Measurements from ENCODE around the gene AMN.

AMN gene

DNA sequence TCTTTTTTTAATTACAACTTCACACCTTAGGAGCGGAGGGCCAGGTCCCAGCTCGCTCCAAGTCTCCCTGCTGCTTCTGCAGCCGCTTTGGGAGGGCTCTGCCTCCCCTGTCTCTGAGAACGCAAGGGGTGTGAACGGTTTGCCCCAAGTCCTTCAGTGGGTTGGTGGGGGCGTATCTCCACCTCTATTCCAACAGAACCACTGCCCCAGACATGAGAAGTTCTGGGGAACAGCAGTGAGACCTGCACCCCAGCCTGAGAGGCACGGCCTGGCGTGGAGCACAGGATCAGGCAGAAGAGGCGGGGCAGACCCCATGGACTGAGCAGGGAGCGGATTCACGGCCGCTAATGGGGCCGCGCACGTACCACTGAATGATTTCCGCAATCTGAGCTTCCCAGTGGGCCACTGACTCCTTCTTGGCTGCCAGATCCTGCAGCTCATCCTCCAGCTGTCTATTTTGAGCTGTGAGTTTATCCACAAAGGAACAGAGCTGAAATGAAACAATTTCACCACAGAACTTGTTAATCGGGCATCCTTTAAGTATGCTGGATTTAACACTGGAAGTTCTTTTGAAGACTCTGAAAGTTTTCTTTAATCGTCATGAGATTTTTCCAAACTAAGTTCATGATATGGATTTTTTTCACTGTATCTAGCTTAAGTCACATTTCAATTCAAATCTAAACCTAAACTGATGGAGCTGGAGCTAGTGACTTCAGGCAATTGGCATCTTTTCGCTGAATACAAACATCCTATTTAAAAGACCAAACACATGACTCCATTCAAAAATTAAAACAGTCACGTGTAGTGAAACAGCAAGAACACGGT is 44.4 kb downstream of the AMN start:
- DNase-seq (ENCODE audit: low read depth) = no peak

DNA sequence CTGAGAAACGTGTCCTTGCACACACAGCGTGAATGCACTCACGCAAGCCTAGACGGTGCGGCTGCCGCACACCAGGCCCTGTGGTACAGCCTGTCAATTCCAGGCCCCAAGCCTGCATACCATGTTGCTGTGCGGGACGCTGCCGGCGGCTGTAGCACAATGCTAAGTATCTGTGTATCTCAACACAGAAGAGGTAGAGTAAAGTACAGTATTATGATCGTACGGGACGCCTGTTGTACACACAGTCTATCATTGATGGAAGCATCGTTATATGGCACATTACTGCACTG is 45.0 kb downstream of the AMN start:
- no peak for DNase-seq (ENCODE audit: low read depth)

DNA sequence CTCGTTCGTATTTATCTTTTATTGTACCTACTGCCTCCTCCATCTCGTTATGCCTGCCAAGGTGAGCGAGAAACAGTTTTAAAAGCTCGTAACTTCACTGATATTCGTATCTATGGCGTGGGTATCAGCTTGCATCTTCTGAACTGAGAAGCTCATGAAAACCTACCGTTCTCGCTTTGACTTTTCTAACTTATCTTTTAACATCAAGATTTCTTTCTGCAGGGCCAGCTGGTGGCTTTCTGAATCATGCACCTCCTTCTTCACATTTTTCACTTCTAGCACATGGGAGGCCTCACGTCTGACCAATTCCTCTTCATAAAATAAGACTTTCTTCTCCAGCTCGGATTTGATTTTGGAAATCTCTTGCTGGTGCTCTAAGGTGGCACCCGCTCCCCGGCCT is 45.8 kb downstream of the AMN start:
- DNase-seq (ENCODE audit: low read depth) = no peak

DNA sequence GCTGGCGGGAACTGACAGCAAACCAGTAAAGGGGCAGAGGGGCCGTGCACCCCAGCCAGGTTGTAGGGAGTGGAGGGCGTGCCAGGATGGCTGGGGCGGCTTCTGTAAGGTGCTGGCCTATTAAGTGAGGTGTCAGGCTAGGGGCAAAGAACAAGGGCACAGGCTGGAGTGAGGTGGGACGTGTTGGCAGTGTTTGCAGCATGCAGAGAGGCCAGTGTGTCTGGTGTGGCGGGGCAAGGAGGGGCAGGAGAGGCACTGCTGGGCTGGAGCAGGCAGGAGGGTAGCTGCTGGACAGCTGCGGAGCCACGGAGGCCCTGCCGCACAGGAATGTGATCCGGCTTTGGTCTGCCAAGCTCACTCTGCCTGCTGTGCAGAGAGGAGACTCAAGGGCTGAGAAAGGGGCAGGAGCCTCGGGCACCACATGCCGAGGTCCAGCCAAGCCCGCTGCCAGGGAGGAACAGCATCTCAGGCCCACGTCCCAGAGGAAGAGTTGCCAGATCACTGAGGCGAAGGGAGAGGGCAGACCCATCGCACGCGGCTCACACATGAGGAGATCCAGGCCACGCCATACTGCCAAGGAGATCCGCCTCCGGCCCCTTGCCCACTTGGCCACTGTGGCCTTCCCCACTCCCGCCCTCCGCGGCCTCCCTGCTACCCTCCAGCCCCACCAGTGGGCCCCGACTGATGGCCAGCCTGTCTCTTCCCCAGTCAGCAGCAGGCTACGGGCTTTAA is 46.8 kb downstream of the AMN start:
- DNase-seq (ENCODE audit: low read depth) = no peak

DNA sequence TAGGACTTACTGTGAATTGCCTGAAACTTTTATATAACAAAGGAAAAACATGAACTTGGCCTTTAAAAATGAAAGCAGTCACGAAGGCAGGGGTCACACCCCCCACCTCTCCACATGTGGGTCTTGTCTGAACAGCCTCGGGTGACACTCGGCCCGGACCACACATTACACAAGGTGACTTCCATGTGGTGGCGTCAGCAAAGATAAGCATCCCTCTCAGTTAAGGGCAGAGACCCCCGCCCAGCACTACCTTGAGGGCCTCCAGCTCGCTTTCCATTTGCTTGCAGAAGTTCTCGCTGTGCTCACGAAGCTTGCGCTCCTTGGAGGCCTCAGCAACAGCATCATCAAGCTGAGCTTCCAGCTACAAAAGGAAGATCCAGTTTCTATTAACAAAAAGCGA is 47.4 kb downstream of the AMN start:
- no peak for DNase-seq (ENCODE audit: low read depth)

DNA sequence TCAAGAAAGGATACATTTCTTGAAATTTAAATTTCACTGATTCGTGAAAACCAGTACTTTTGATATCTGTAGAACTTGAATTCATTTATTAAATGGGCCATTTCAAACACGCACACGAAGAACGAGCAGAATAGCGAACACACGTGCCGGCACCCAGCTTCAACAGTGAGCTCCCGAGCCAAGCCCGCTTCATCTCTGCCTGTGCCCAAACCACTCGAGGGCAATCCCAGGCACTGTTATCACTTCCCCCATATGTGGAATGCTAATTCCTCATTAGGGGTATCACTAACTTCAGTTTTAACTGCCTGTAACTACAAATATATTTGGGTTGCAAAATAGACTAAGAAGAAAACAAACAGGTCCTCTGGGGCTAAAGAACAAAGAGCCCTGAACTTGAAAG is 48.0 kb downstream of the AMN start:
- DNase-seq (ENCODE audit: low read depth) = no peak

DNA sequence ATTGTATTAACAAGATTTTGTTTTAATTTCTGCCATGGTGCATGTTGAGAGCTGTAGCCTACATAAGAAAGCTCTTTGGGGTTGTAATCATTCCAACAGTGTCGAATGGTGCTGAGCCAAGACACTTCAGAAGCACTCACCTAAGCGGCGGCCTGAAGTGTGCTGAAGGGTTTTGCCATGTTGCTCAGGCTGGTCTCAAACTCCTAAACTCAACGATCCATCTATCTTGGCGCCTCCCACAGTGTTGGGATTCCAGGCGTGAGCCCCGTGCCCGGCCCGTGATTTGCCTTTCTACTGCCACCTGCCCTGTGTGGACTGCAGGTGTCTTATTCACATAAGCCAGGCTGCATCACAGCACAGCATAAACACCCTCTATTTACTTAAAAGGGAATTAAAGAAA is 48.9 kb downstream of the AMN start:
- DNase-seq (ENCODE audit: low read depth) = no peak

DNA sequence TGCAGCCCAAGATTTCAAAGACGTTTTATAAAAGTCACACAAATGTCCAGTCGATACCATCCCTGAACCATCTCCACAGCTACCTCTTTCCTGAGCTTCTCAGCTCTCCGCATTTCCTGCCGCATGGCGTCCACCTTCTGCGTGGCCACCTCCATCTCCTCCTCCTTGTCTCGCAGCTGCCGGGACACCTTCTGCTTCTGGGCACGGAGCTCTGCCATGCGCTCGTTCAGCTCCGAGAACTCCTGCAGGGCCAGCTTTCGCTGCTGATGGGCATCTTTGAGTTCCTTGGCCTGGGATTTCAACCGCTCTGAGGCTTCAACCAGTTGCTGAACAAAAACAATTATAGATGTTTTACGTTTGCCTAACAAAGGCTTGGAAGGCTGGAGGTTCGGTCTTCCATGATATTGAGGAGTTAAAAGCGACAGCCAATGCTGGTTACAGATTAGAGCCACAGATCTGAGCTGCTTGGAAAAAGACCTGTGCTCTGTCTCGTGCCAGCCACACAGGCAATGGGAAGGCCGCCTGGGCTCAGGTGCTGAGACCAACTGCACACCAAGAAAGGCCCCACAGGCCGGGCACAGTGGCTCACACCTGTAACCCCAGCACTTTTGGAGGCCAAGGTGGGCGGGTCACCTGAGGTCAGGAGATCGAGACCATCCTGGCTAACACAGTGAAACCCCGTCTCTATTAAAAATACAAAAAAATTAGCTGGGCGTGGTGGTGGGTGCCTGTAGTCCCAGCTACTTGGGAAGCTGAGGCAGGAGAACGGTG is 49.6 kb downstream of the AMN start:
- DNase-seq (ENCODE audit: low read depth) = no peak

DNA sequence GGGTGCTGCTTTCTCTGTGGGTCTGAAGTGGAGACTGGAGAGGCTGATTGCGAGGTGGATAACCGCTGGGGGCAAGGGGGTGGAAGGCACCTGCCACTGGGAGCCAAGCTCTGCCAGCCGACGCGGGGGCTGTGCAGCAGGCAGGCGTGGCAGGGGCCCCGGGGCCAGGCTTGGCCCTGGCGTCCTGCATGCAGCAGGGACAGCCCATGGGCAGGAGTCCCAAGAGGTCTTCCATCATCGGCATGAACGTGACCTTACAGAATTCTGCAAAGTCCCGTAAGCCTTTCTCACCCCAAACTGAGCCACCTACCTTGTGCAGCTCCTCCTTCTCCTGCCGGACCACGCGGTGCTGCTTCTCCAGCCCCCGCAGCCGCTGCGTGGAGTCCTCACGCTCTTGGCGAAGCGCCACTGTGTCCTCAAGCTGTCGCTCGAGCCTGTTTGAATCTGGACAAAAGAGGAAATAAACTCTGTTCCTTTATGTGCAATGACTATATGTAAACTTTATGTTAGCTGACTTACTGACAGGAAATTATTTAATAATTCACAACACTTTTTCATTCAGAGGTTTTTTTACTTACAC is 51.3 kb downstream of the AMN start:
- DNase-seq (ENCODE audit: low read depth) = no peak

DNA sequence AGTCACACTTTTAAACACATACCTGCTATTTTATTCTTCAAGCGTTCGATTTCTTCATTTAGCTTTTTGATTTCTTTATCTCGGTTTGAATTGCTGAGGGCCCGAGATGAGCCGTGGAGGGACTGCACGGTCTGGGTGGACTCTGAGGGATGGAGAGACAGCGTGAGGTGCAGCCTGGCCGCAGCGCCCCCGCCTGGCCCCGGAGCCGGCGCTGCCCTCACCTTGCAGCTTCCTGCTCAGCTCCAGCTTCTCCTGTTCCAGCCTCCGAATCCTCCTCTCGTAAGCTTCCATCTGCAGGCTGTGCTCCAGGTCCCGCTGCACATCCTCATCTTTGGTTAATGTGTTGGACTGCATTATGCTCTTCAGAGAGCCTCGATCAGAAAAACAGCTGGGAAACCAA is 53.2 kb downstream of the AMN start:
- DNase-seq (ENCODE audit: low read depth) = no peak

DNA sequence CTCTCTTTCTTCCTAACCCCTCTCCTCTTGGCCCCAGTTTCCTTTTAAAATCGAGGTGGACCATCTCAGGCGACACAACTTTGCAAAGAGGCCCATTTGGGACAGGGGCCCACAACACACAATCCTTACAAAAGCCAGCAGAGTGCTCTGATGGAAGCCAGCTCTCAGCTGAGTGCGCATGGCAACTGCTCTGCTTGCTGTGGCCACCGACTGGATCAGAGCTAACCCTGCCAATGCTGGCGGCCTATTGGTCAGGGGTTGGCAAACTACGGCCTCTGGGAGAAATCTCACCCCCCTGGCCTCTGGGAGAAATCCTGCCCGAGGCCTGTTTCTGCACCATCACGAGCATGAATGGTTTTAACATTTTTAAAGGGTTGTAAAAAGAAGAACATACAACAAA is 55.0 kb downstream of the AMN start:
- no peak for DNase-seq (ENCODE audit: low read depth)

DNA sequence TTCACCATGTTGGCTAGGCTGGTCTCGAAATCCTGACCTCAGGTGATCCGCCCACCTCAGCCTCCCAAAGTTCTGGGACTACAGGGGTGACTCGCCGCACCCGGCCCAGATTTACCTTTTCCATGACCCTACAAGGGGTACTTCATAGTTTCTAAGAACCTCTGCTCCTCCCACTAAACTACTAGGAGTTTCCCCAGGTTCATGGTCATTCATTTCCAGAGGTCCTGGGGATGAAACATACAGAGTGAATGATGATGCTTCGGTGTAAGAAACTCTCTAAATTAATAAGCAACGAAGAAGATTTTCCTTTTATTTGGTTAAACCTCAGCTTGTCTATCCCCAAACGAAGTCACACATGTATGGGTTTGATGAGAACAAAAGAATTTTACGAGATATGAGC is 56.9 kb downstream of the AMN start:
- no peak for DNase-seq (ENCODE audit: low read depth)

DNA sequence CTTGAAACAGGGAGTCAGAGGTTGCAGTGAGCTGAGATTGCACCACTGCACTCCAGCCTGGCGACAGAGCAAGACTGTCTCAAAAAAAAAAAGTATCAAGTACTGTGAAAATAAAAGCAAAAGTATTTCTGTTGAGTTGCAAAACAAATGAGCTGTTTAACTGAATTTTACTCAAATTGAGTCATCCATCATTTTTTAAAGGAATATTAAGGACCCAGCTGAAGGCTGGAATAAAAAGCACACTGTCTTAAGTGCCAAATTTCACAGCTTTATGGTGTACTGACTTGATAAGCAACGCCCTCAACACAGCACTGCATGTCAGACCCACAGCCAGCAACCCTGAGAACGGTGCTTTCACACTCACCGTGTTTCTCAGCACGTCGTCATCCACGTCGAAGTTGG is 57.9 kb downstream of the AMN start:
- no peak for DNase-seq (ENCODE audit: low read depth)
